Nucleus accumbens (tissue), 56 donors: ENCODE data around the gene LYAR.
A peak's percentile ranks its signal among the peaks of the same experiment; 100 is the strongest.

Source experiments
- DNase-seq, 56 donors: peaks; one replicate each; lab custom pipeline; 2025; lab: John Stamatoyannopoulos, UW

LYAR gene

GRCh38 chr4:4225915-4226605, 63.9 kb downstream of the LYAR start:
- peak in 1 of 56 donors; percentile 9 for DNase-seq
